GM12872 (cell line): Measurements from ENCODE around the gene WASF3.

ENCODE experiments used
- CTCF ChIP-seq: IDR thresholded peaks from 3 replicates; pipeline ENCODE4 v1.5.1; 2011; ENCODE audit warnings: low read depth, mild to moderate bottlenecking, low read length, moderate library complexity; ENCODE audit not compliant: insufficient read depth

Gene WASF3

GRCh38 chr13:26707122-26708006 lies 149.9 kb downstream of the WASF3 start:
- peak; percentile 74 for TF ChIP-seq CTCF

GRCh38 chr13:26708007-26708297 lies 150.5 kb downstream of the WASF3 start:
- no peak for TF ChIP-seq CTCF

- TF ChIP-seq CTCF, result no peak
These were observed 152.0 kb downstream of the WASF3 start for GRCh38 chr13:26709461-26709860.

GRCh38 chr13:26710166-26710565 lies 152.7 kb downstream of the WASF3 start:
- no peak for TF ChIP-seq CTCF

GRCh38 chr13:26711211-26711610 lies 153.7 kb downstream of the WASF3 start:
- no peak for TF ChIP-seq CTCF

GRCh38 chr13:26713341-26713740 lies 155.9 kb downstream of the WASF3 start:
- TF ChIP-seq CTCF, result no peak

- no peak for TF ChIP-seq CTCF
These were observed 159.5 kb downstream of the WASF3 start for GRCh38 chr13:26716984-26717383.
